ENCODE measurements around the gene SIGLEC11.

- TF ChIP-seq KLF9 (tag by site-specific recombination; IDR thresholded peaks at IDR 0.05; ENCODE audit: low read depth) (no peak), TSHZ1 (tag by site-specific recombination; IDR thresholded peaks at IDR 0.05; ENCODE audit: borderline replicate concordance) (no peak), ZBTB7A (tag by site-specific recombination; IDR thresholded peaks at IDR 0.05; ENCODE audit: low read depth) (no peak), ZNF549 (tag by site-specific recombination; IDR thresholded peaks at IDR 0.05) (no peak), HOXA7 (CRISPR knock-in tag; IDR thresholded peaks at IDR 0.05; ENCODE audit: borderline replicate concordance) (no peak), ZNF664 (tag by site-specific recombination; IDR thresholded peaks at IDR 0.05) (no peak), ZNF585B (tag by site-specific recombination; IDR thresholded peaks at IDR 0.05) (no peak), CTCF (tag by site-specific recombination; IDR thresholded peaks at IDR 0.05) (no peak), ZEB2 (tag by site-specific recombination; IDR thresholded peaks at IDR 0.05) (no peak), ZNF155 (tag by site-specific recombination; IDR thresholded peaks at IDR 0.05) (no peak), ZNF677 (tag by site-specific recombination; IDR thresholded peaks at IDR 0.05) (no peak)
Observed at GRCh38 chr19:49911381-49912145, 49.4 kb downstream of the SIGLEC11 start.

Data from HEK293 (cell line).